HAP-1 (cell line): ENCODE data around the gene IFT20.

Source experiments
- DNase-seq, 2 experiments: peaks; one replicate each; pipeline ENCODE4 v3.0.0-alpha.2; 2016 to 2020; ENCODE audit warnings: low spot score in 2 of 2
- H3K27me3 ChIP-seq: fragments of 250-450 bp; sonication (Bioruptor Pico); 2 replicates; pipeline ENCODE4 v1.5.1; 2020; ENCODE audit warnings: low read depth, mild to moderate bottlenecking, moderate library complexity
- H3K36me3 ChIP-seq: fragments of 250-450 bp; sonication (Bioruptor Pico); replicated peaks from 2 replicates; pipeline ENCODE4 v1.5.1; 2020; ENCODE audit warnings: mild to moderate bottlenecking
- H3K4me1 ChIP-seq: fragments of 250-450 bp; sonication (Bioruptor Pico); 2 replicates; pipeline ENCODE4 v1.5.1; 2020; ENCODE audit warnings: mild to moderate bottlenecking
- H3K4me3 ChIP-seq: fragments of 250-450 bp; sonication (Bioruptor Pico); 2 replicates; pipeline ENCODE4 v1.5.1; 2020; ENCODE audit warnings: mild to moderate bottlenecking, moderate library complexity
- H3K9me3 ChIP-seq: fragments of 250-450 bp; sonication (Bioruptor Pico); 2 replicates; pipeline ENCODE4 v1.5.1; 2020; ENCODE audit warnings: mild to moderate bottlenecking, moderate library complexity
- in situ Hi-C: fragments of 300-500 bp; cut with MboI; formaldehyde crosslinking; loops from 3 replicates; pipeline ENCODE4 v1.14.3; 2020; ENCODE audit warnings: low sequenced_read_pairs, inconsistent platforms, mixed read lengths

The IFT20 gene

GRCh38 chr17:28320215-28321061 lies 14.8 kb downstream of the IFT20 start:
- peaks cover 26% of the 10 kb centered on the region for H3K4me1 ChIP-seq
- no peaks in the 10 kb centered on the region for H3K27me3 ChIP-seq
- peak overlapping the region; percentile 72 for H3K4me3 ChIP-seq
- peaks cover 20% of the 10 kb centered on the region for H3K36me3 ChIP-seq
- H3K9me3 ChIP-seq = no peaks in the 10 kb centered on the region
- DNase-seq = no peak
- in situ Hi-C loops = loop anchor here (5.0 kb wide), 1 partner anchor 37 kb away; the partner anchor contains the start of gene POLDIP2

GRCh38 chr17:28319598-28319935 lies 15.7 kb downstream of the IFT20 start:
- Histone ChIP-seq H3K4me1 (peaks cover 26% of the 10 kb centered on the region), H3K4me3 (peak overlapping the region; percentile 72), H3K9me3 (no peaks in the 10 kb centered on the region), H3K36me3 (peaks cover 19% of the 10 kb centered on the region), H3K27me3 (no peaks in the 10 kb centered on the region)
- in situ Hi-C loops = no loop called here
- DNase-seq = no peak

- in situ Hi-C loops = no loop called here
- peak within 1 kb of the TSS; percentile 72 for H3K4me3 ChIP-seq
- DNase-seq = peak; percentile 97 to 98
- no peaks in the 10 kb centered on the region for H3K27me3 ChIP-seq
- H3K36me3 ChIP-seq = peaks cover 18% of the 10 kb centered on the region
- H3K4me1 ChIP-seq = peaks cover 26% of the 10 kb centered on the region
- H3K9me3 ChIP-seq = no peaks in the 10 kb centered on the region
Observed at GRCh38 chr17:28318759-28319597, 16.3 kb downstream of the IFT20 start, which contains the start of gene TMEM97. Gene TMEM97 (plus strand): TSS chr17:28319200. CDS start chr17:28319240, 40 bp downstream.

GRCh38 chr17:28317966-28318758 lies 17.1 kb downstream of the IFT20 start:
- Histone ChIP-seq H3K27me3 (no peaks in the 10 kb centered on the region), H3K9me3 (no peaks in the 10 kb centered on the region), H3K4me1 (peaks cover 26% of the 10 kb centered on the region), H3K36me3 (peaks cover 16% of the 10 kb centered on the region), H3K4me3 (peak overlapping the region; percentile 72)
- DNase-seq = peak in 1 of 2 experiments; percentile 40
- in situ Hi-C loops = no loop called here

DNA sequence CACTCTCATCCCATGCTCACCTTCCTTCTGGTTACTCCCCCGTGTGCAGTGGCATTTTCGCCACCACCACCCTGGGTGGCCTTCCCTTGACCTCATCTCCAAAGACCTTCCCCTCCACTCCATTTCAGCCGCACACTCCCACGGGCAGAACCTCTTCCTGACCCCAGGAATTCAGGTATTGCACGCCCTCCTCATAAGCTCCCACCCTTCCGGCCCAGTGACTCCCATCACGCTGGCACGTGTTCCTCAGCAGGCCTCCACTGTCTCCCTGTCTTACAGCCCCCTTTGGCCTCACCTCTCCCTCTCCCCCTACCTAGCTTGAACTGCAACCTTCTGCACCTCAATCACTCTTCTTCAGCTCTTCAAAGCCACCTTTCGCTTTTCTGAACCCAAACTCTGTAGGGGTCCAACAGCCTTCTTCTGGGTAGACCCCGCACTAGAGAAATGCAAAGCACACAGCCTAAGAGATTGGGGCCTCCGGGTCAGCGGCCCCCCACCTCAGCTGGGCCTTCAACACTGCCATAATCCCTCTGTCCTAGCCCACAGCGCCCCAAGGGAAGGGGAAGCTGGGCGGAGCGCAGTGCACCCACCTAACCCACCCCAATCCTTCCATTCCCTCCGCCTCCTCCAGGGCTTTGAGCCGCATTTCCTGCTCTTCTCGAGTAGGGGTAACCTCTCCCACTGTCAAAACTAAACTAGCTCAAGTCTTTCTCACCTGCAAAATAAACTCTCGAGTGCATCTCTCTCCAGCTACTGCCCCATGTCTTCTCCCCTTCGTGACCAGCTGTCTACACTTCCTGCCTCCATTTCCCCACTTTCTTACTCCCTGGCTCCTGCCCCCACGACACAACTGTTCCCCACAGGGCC lies 17.9 kb downstream of the IFT20 start:
- H3K27me3 ChIP-seq = no peaks in the 10 kb centered on the region
- peak overlapping the region; percentile 72 for H3K4me3 ChIP-seq
- DNase-seq = no peak
- peaks cover 14% of the 10 kb centered on the region for H3K36me3 ChIP-seq
- H3K4me1 ChIP-seq = peaks cover 22% of the 10 kb centered on the region
- no peaks in the 10 kb centered on the region for H3K9me3 ChIP-seq
- in situ Hi-C loops = no loop called here

DNA sequence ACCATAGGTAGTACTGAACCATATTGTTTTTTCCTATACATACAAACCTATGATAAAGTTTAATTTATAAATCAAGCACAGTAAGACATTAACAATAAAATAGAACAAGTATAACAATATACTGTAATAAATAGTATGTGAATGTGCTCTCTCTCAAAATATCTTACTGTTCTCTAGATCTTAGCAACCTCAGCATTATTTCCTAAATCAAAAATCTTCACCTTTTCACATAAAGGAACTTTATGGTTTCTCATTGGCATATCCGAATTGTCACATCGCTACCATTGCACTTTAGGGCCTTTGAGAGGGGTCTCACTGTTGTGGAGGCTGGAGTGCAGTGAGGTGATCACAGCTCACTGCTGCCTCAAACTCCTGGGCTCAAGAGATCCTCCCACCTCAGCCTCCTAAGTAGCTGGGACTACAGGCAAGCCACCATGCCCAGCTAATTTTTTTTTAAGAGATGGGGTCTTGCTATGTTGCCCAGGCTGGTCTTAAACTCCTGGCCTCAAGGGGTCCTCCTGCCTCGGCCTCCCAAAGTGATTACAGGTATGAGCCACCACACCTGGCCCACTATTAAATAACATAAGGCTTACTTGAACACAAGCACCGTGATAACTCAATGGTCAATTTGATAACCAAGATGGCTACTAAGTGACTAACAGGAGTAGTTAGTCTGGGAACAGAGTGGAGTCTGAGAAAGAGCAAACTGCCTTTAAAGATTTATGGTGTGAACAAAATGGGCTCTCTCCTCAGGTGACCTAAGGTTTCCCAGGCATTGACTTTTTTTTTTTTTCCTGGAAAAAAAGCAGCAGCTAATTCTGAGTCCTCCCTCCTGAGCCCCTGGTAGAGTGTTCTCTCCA lies 19.2 kb downstream of the IFT20 start:
- DNase-seq = no peak
- peaks cover 15% of the 10 kb centered on the region for H3K4me1 ChIP-seq
- in situ Hi-C loops = no loop called here
- H3K9me3 ChIP-seq = no peaks in the 10 kb centered on the region
- H3K36me3 ChIP-seq = peaks cover 8% of the 10 kb centered on the region; the same call in 1 of the 2 replicates
- H3K4me3 ChIP-seq = no peak overlapping the region
- no peaks in the 10 kb centered on the region for H3K27me3 ChIP-seq

DNA sequence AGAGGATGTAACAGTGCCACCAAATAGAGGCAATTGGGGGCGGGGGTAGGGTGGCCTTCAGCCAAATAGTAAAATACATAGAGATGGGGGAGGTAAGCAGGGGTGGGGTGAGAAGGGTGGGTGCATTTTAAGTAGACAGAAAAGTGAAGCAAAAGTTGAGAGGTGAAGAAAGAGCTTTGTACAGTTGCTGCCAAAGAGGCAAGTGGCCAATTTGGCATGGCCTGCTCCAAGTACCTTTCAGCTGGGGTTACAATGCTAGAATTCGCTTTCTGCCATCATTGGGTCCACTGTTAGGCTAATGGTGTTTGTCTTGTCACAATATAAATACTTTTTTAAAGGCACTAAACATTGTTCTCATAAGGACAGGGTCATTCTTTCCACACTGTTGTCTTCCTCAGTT lies 21.4 kb downstream of the IFT20 start:
- in situ Hi-C loops = no loop called here
- DNase-seq = no peak

GRCh38 chr17:28306954-28307401 lies 28.3 kb downstream of the IFT20 start:
- H3K4me3 ChIP-seq = no peak overlapping the region
- in situ Hi-C loops = no loop called here
- peaks cover 5% of the 10 kb centered on the region; the same call in 1 of the 2 replicates for H3K4me1 ChIP-seq
- no peak for DNase-seq
- H3K27me3 ChIP-seq = no peaks in the 10 kb centered on the region
- H3K36me3 ChIP-seq = no peaks in the 10 kb centered on the region
- H3K9me3 ChIP-seq = no peaks in the 10 kb centered on the region

More for the DNA sequence above, 21.4 kb downstream of the IFT20 start:
- no peaks in the 10 kb centered on the region for H3K36me3 ChIP-seq
- H3K27me3 ChIP-seq = no peaks in the 10 kb centered on the region
- H3K9me3 ChIP-seq = no peaks in the 10 kb centered on the region
- peaks cover 13% of the 10 kb centered on the region for H3K4me1 ChIP-seq
- no peak overlapping the region for H3K4me3 ChIP-seq

GRCh38 chr17:28298449-28298848 lies 36.8 kb downstream of the IFT20 start:
- no peaks in the 10 kb centered on the region for H3K36me3 ChIP-seq
- H3K27me3 ChIP-seq = no peaks in the 10 kb centered on the region
- no peak for DNase-seq
- no peaks in the 10 kb centered on the region for H3K9me3 ChIP-seq
- in situ Hi-C loops = no loop called here
- H3K4me1 ChIP-seq = peaks cover 10% of the 10 kb centered on the region
- H3K4me3 ChIP-seq = no peak overlapping the region

DNA sequence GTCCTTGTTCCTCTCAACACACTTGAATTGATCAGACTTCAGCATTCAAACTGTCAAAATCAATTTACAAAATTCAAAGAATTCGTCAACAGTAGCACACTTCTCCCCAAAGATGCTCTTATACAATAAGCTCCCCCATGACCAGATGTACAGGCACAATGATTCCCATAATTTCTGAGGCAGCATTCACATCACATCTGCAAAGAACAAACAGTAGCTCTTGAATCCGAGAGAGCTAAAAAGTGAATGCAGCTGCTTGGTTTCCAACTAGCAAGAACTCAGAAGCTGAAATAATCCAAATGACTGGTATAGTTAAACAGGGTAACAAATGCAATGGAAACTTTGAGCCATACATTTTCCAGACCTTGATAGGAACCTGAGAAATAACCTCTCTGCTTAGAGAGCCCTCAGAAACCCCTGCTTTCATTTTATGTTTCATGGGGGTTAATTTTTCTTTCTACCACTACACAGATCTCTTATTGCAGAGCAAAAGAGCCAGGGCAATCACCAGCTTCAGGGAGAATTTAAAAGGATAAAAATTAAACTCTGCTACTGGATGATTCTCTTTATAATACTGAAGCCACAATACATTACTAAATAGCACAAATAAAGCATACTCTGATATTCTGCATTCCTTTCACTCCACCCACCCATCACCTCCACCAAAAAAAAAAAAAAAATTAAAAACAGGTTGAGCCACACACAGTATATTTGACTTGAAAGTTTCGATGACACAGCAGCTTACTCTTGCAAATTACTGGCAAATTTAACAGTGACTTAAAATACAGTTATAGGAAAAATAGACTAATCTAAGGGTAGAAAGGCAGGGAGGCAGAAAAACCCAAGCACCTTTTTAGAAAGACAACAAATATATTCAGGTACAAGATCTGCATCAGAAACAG lies 39.3 kb downstream of the IFT20 start:
- DNase-seq = no peak
- H3K4me3 ChIP-seq = no peak overlapping the region
- no peaks in the 10 kb centered on the region for H3K27me3 ChIP-seq
- in situ Hi-C loops = no loop called here
- peaks cover 10% of the 10 kb centered on the region for H3K4me1 ChIP-seq
- H3K9me3 ChIP-seq = no peaks in the 10 kb centered on the region
- H3K36me3 ChIP-seq = no peaks in the 10 kb centered on the region

DNA sequence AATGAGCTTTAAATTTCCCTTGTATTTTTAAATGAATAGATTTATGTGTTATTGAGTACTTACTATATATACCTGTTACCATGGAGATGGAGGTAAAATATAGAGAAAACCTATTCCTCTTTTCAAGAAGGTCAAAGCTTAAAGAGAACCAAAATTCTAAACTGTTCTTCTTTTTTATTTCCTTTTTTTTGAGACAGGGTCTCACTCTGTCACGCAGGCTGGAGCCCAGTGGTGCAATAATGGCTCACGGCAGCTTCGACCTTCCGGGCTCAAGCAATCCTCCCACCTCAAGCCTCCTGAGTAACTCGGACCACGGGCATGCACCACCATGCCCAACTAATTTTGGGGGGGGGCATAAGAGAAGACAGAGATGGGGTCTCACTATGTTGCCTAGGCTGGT lies 41.3 kb downstream of the IFT20 start:
- in situ Hi-C loops = no loop called here
- H3K27me3 ChIP-seq = no peaks in the 10 kb centered on the region
- no peaks in the 10 kb centered on the region for H3K4me1 ChIP-seq
- no peaks in the 10 kb centered on the region for H3K36me3 ChIP-seq
- no peak overlapping the region for H3K4me3 ChIP-seq
- DNase-seq = no peak
- H3K9me3 ChIP-seq = no peaks in the 10 kb centered on the region
